Neuronal stem cell (in vitro differentiated cells): ENCODE measurements around the gene IL1RAPL2.

Experiments
- DNase-seq: peaks from one replicate; pipeline ENCODE4 v3.0.0-alpha.2; 2013; ENCODE audit warnings: low spot score
- H2AFZ ChIP-seq: one replicate; pipeline ENCODE4 v1.6.1; 2013; ENCODE audit warnings: mild to moderate bottlenecking, low read length, inconsistent platforms
- H2AK5ac ChIP-seq: 2 replicates; pipeline ENCODE4 v1.6.1; 2013; ENCODE audit warnings: low read depth, mild to moderate bottlenecking, inconsistent platforms, low read length, moderate library complexity, mixed read lengths
- H2BK120ac ChIP-seq: 2 replicates; pipeline ENCODE4 v1.6.1; 2013; ENCODE audit warnings: low read depth, mild to moderate bottlenecking, inconsistent platforms, low read length, moderate library complexity, mixed read lengths
- H2BK12ac ChIP-seq: one replicate; pipeline ENCODE4 v1.6.1; 2013; ENCODE audit warnings: low read length, inconsistent platforms
- H2BK15ac ChIP-seq: 2 replicates; pipeline ENCODE4 v1.6.1; 2013; ENCODE audit warnings: mild to moderate bottlenecking, low read length, inconsistent platforms, mixed read lengths
- H2BK5ac ChIP-seq: one replicate; pipeline ENCODE4 v1.6.1; 2013; ENCODE audit warnings: inconsistent platforms, mild to moderate bottlenecking, low read length, moderate library complexity
- H3K14ac ChIP-seq: one replicate; pipeline ENCODE4 v1.6.1; 2013; ENCODE audit warnings: low read length, inconsistent platforms
- H3K18ac ChIP-seq: 2 replicates; pipeline ENCODE4 v1.6.1; 2013; ENCODE audit warnings: low read length, inconsistent platforms
- H3K23ac ChIP-seq: 2 replicates; pipeline ENCODE4 v1.6.1; 2013; ENCODE audit warnings: low read depth, mild to moderate bottlenecking, mixed read lengths, low read length, inconsistent platforms; ENCODE audit not compliant: poor library complexity
- H3K27ac ChIP-seq: replicated peaks from 3 replicates; pipeline ENCODE4 v1.5.1; 2013; ENCODE audit warnings: low read length, inconsistent platforms
- H3K27me3 ChIP-seq, 3 experiments: 2 replicates each; pipeline ENCODE4 v1.6.1; 2013; ENCODE audit warnings: low read length in 3 of 3, mild to moderate bottlenecking in 2 of 3, inconsistent platforms in 1 of 3, low read depth in 1 of 3, mixed read lengths in 1 of 3, moderate library complexity in 1 of 3; ENCODE audit not compliant: control insufficient read depth in 3 of 3, insufficient read depth in 3 of 3
- H3K36me3 ChIP-seq, 2 donors: replicated peaks in 1 of 2; 2 replicates each; pipeline ENCODE4 v1.6.1; 2013; ENCODE audit warnings: low read length in 2 of 2; ENCODE audit not compliant: control insufficient read depth in 2 of 2, insufficient read depth in 2 of 2
- H3K4ac ChIP-seq: 2 replicates; pipeline ENCODE4 v1.6.1; 2013; ENCODE audit warnings: inconsistent platforms, mild to moderate bottlenecking, low read length, moderate library complexity
- H3K4me1 ChIP-seq, 2 donors: 1 replicate in 1 of 2; 2 replicates in 1 of 2; pipeline ENCODE4 v1.6.1; 2013; ENCODE audit warnings: low read length in 2 of 2, low read depth in 1 of 2; ENCODE audit not compliant: control insufficient read depth in 2 of 2, insufficient read depth in 1 of 2
- H3K4me2 ChIP-seq: one replicate; pipeline ENCODE4 v1.6.1; 2013; ENCODE audit warnings: mild to moderate bottlenecking, low read length, inconsistent platforms; ENCODE audit not compliant: insufficient read depth, poor library complexity, severe bottlenecking
- H3K4me3 ChIP-seq, 2 donors: 2 replicates each; pipeline ENCODE4 v1.5.1; 2013; ENCODE audit warnings: low read length in 2 of 2, mild to moderate bottlenecking in 2 of 2, inconsistent platforms in 1 of 2, moderate library complexity in 1 of 2
- H3K79me1 ChIP-seq: one replicate; pipeline ENCODE4 v1.6.1; 2013; ENCODE audit warnings: low read depth, mild to moderate bottlenecking, inconsistent platforms, low read length, moderate library complexity
- H3K9ac ChIP-seq: one replicate; pipeline ENCODE4 v1.6.1; 2013; ENCODE audit warnings: mild to moderate bottlenecking, low read depth, low read length, inconsistent platforms; ENCODE audit not compliant: poor library complexity
- H3K9me3 ChIP-seq, 2 donors: replicated peaks in 1 of 2; 2 replicates each; pipeline versions ENCODE3 to v1.6.1; 2013; ENCODE audit warnings: low read length in 2 of 2, mild to moderate bottlenecking in 2 of 2, inconsistent platforms in 1 of 2, low read depth in 1 of 2, mixed read lengths in 1 of 2, moderate library complexity in 1 of 2; ENCODE audit not compliant: control insufficient read depth in 2 of 2, insufficient read depth in 1 of 2
- H4K8ac ChIP-seq: one replicate; pipeline ENCODE4 v1.6.1; 2013; ENCODE audit warnings: low read depth, mild to moderate bottlenecking, inconsistent platforms, low read length, moderate library complexity
- H4K91ac ChIP-seq: one replicate; pipeline ENCODE4 v1.6.1; 2013; ENCODE audit warnings: low read length, low read depth, mild to moderate bottlenecking, inconsistent platforms; ENCODE audit not compliant: poor library complexity
- WGBS, 2 donors: extraction: QIAGEN DNeasy Blood & Tissue Kit; methylation state at CpG; one replicate each; pipeline ENCODE4 v1.1.7; 2013; ENCODE audit warnings: missing lambda C conversion rate in 2 of 2, mixed read lengths in 1 of 2; ENCODE audit not compliant: insufficient read length in 2 of 2, insufficient replicate concordance in 1 of 2; ENCODE audit errors: extremely low coverage in 2 of 2; 5-methylcytosine and 5-hydroxymethylcytosine counted together

The IL1RAPL2 gene

DNA sequence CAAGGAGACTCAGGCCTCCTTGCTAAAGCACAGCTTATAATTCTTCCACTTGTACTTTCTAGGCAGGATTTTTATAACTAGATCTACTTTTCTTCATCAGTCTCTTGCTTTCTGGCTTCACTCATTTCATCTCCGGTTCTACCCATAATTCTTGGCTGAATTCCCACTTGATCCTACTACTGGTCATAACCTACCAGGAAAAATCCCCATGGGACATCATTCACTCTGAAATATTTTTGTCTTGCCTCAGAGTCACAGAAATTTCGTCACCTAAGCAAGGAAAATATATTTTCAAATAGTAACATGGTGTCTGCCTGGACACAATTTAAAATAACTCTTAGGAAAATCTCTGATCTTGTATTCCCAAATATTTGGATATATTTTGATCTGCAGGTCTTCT lies 532.2 kb downstream of the IL1RAPL2 start:
- Histone ChIP-seq H3K27me3 (no peaks in the 10 kb centered on the region), H3K18ac (no peak overlapping the region), H2BK120ac (no peak overlapping the region), H3K14ac (no peak overlapping the region), H2BK12ac (no peak overlapping the region), H4K8ac (no peak overlapping the region), H2BK15ac (no peak overlapping the region), H3K4ac (no peak overlapping the region), H2AFZ (no peak overlapping the region), H3K4me2 (no peak overlapping the region), H3K27ac (no peak overlapping the region), H3K79me1 (no peaks in the 10 kb centered on the region), H3K4me1 (no peaks in the 10 kb centered on the region), H4K91ac (no peak overlapping the region), H3K23ac (no peak overlapping the region), H2AK5ac (no peak overlapping the region), H3K9ac (no peak overlapping the region), H3K36me3 (no peaks in the 10 kb centered on the region), H2BK5ac (no peak overlapping the region), H3K4me3 (no peak overlapping the region), H3K9me3 (no peaks in the 10 kb centered on the region)
- no peak for DNase-seq
- WGBS, 2 donors: no CpG with 5 or more reads among the region's 2 CpGs

DNA sequence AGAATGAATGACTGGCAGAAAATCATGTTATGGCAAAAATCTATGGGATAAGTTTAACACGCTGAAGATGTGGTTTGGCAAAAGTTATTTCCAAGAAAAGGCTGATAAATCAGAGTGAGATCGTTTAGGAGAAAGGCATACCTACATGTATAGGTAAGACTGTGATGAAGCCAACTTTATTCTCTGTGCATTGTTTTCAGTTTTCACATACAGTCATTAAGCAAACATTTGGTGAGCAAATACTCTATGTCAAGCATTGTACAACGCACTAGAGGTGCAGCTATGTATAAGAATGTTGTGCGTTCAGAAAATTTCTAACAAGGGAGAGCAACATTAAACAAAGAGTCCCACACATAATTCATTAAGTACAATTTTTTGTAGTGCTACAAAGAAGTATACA lies 532.8 kb downstream of the IL1RAPL2 start:
- Histone ChIP-seq H3K79me1 (no peaks in the 10 kb centered on the region), H2AK5ac (no peak overlapping the region), H2BK12ac (no peak overlapping the region), H4K91ac (no peak overlapping the region), H3K4me2 (no peak overlapping the region), H3K9ac (no peak overlapping the region), H2BK15ac (no peak overlapping the region), H3K9me3 (no peaks in the 10 kb centered on the region), H3K4me1 (no peaks in the 10 kb centered on the region), H3K4ac (no peak overlapping the region), H4K8ac (no peak overlapping the region), H3K36me3 (no peaks in the 10 kb centered on the region), H3K27me3 (no peaks in the 10 kb centered on the region), H3K27ac (no peak overlapping the region), H2BK120ac (no peak overlapping the region), H2AFZ (no peak overlapping the region), H3K18ac (no peak overlapping the region), H3K14ac (no peak overlapping the region), H3K4me3 (no peak overlapping the region), H2BK5ac (no peak overlapping the region), H3K23ac (no peak overlapping the region)
- WGBS, 2 donors: no CpG with 5 or more reads among the region's 4 CpGs
- no peak for DNase-seq

DNA sequence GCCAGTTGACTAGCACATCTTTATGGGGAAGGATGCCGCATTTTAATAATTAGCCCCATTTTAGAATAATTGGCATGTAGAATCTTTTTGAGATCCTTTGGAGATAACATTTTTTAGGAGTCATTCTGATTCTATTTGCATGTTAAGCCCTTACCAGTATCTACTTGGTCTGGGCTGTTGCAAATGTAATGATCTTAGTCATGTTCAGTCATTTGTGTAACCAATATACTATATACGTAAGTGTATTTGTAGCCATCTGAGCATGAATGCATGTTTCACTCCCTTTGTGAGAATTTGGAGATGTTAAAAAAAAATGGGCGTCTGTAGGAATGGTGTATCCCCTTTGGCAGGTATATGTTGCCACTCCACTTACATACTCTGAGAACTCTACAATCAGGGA lies 535.4 kb downstream of the IL1RAPL2 start:
- Histone ChIP-seq H4K8ac (no peak overlapping the region), H3K4me2 (no peak overlapping the region), H4K91ac (no peak overlapping the region), H3K4me3 (no peak overlapping the region), H3K27ac (no peak overlapping the region), H3K79me1 (no peaks in the 10 kb centered on the region), H3K14ac (no peak overlapping the region), H3K9me3 (no peaks in the 10 kb centered on the region), H2BK12ac (no peak overlapping the region), H3K27me3 (no peaks in the 10 kb centered on the region), H3K4me1 (no peaks in the 10 kb centered on the region), H2AFZ (no peak overlapping the region), H3K23ac (no peak overlapping the region), H2BK5ac (no peak overlapping the region), H3K9ac (no peak overlapping the region), H3K18ac (no peak overlapping the region), H3K36me3 (no peaks in the 10 kb centered on the region), H2BK15ac (no peak overlapping the region), H2AK5ac (no peak overlapping the region), H3K4ac (no peak overlapping the region), H2BK120ac (no peak overlapping the region)
- DNase-seq: no peak
- whole genome bisulfite sequencing, 2 donors: no CpG with 5 or more reads among the region's 3 CpGs

DNA sequence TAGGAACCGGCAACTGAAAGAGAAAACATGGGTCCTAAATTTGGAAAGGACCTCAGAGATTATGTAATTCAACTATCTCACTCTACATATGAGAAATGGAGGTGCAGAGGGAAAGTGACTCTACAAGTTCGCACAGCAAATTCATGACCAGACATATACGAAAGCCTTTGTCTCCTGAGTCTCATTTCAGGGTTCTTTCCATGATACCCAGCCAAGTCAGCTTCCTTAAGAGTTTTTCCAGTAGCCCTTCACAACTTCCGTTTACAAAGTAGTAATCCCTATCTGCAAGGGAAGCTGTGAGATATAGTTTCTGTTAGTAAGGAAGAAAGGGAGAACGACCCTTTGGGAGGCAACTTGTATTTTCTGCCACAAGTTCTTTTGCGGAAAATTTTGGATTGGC lies 543.9 kb downstream of the IL1RAPL2 start:
- no CpG with 5 or more reads among the region's 6 CpGs for WGBS, 2 donors
- no peak overlapping the region for H2BK120ac ChIP-seq
- H3K79me1 ChIP-seq: no peaks in the 10 kb centered on the region
- no peak overlapping the region for H4K91ac ChIP-seq
- no peak overlapping the region for H3K27ac ChIP-seq
- H3K27me3 ChIP-seq: no peaks in the 10 kb centered on the region
- no peak for DNase-seq
- H2BK12ac ChIP-seq: no peak overlapping the region
- no peak overlapping the region for H3K4ac ChIP-seq
- no peak overlapping the region for H2BK5ac ChIP-seq
- H3K9me3 ChIP-seq: no peaks in the 10 kb centered on the region
- H3K23ac ChIP-seq: no peak overlapping the region
- H2BK15ac ChIP-seq: no peak overlapping the region
- no peak overlapping the region for H2AFZ ChIP-seq
- no peaks in the 10 kb centered on the region for H3K36me3 ChIP-seq
- H3K4me1 ChIP-seq: no peaks in the 10 kb centered on the region
- no peak overlapping the region for H4K8ac ChIP-seq
- no peak overlapping the region for H3K4me3 ChIP-seq
- no peak overlapping the region for H2AK5ac ChIP-seq
- no peak overlapping the region for H3K18ac ChIP-seq
- H3K14ac ChIP-seq: no peak overlapping the region
- no peak overlapping the region for H3K4me2 ChIP-seq
- no peak overlapping the region for H3K9ac ChIP-seq
